OCI-M2 (cell line): ENCODE results near the gene P3H4.

Experiments
- DNase-seq: peaks from one replicate; lab custom pipeline; 2025; ENCODE audit not compliant: unreplicated experiment; lab: John Stamatoyannopoulos, UW

P3H4 gene

DNA sequence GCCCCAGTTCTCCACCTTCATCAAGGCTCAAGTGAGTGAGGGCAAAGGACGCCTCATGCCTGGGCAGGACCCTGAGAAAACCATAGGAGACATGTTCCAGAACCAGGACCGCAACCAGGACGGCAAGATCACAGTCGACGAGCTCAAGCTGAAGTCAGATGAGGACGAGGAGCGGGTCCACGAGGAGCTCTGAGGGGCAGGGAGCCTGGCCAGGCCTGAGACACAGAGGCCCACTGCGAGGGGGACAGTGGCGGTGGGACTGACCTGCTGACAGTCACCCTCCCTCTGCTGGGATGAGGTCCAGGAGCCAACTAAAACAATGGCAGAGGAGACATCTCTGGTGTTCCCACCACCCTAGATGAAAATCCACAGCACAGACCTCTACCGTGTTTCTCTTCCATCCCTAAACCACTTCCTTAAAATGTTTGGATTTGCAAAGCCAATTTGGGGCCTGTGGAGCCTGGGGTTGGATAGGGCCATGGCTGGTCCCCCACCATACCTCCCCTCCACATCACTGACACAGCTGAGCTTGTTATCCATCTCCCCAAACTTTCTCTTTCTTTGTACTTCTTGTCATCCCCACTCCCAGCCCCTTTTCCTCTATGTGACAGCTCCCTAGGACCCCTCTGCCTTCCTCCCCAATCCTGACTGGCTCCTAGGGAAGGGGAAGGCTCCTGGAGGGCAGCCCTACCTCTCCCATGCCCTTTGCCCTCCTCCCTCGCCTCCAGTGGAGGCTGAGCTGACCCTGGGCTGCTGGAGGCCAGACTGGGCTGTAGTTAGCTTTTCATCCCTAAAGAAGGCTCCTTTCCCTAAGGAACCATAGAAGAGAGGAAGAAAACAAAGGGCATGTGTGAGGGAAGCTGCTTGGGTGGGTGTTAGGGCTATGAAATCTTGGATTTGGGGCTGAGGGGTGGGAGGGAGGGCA lies 10.7 kb upstream of the P3H4 start:
- no peak for DNase-seq

DNA sequence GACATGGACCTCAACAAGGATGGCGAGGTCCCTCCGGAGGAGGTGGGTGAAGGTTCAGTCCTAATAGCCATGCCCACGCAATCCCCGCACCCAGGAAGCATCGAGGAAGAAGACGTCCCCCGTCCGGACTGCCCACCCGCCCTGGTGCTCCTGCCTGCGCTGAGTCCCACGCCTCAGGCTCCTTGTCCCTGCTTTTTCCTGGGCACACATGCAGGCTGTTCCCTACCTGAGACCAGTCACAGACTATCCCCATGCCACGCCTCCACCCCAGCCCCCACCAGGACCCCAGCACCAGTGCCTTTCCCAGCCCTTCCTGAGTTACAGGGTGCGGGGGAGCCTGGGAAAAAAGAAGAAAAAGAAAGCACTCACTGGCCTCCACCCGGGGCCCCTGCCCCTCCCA lies 10.0 kb upstream of the P3H4 start:
- no peak for DNase-seq

DNA sequence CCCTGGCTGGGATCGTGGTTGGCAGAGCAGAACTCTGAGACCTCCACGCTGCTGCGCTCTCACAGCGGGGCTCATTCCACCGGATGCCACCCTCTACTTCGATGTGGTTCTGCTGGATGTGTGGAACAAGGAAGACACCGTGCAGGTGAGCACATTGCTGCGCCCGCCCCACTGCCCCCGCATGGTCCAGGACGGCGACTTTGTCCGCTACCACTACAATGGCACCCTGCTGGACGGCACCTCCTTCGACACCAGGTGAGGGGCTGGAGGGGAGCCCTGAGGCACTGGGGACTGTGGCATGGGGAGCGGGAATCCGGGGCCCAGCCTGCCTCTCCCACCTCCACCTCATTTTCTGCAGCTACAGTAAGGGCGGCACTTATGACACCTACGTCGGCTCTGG lies 6.3 kb upstream of the P3H4 start:
- no peak for DNase-seq

DNA sequence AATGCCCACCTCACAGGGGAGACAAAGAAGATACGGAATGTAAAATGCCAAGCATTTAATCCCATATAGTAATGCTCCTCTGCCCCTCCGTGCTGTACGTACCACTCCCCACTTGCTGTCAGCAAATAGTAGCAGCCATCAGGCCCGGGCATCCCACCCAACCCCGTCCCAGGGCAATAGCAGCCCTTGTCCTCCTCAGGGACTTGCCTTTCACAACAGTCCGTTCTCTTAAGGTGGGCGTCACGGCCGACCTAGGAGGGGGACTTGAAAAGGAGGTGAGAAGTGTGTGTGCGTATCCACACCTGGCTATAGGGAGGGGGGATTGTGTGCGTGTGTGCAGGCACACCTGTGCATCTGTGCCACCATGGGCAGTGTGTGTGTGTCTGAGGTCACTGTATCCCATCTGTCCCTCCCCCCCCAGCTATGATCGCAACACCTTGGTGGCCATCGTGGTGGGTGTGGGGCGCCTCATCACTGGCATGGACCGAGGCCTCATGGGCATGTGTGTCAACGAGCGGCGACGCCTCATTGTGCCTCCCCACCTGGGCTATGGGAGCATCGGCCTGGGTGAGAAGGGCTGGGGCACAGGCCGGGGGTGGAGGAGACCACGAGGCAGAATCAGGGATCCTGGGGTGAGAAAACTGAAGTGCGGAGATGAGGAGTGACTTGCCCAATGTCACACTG lies 5.0 kb upstream of the P3H4 start:
- DNase-seq = no peak

DNA sequence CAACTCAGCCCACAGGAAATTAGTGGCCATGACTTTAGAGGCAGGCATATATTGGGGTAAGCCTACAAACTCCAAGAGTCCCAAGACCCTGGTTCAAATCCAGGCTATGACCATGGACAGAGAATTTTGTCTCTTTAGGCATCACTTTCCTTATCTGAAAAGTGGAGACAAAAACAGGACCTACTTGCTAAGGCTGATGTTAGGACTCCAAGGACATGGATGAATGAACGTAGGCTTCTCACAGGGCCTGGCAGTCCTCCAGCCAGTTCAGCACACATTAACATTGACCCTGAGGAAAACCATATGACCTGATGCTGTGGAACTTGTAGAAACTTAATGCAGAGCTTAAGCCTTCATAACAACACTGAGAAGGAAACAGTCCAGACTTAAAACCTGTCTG lies 2.4 kb upstream of the P3H4 start:
- no peak for DNase-seq

- no peak for DNase-seq
These were observed 2.0 kb upstream of the P3H4 start for GRCh38 chr17:41813699-41814124.

DNA sequence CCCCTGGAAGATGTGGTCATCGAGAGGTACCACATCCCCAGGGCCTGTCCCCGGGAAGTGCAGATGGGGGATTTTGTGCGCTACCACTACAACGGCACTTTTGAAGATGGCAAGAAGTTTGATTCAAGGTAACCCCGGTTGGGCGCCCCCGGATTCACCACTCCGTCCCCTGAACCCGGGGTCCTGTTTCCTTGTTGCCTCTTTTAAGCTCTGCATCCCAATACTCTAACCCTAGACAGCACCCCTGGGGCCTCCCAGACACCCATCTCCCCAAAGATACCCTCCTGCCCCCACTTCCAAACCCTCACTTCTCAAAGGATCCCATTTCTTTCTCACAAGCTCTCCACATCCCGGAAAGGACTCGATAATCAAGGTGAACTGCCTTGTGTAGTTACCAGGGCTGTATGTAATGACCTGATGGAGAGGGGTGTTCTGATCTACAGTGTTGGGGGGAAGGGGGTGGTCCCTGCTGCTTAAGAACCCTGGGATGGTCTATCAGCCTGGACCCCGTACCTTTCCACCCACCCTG lies 1.5 kb upstream of the P3H4 start:
- DNase-seq = no peak

GRCh38 chr17:41812381-41813151 lies 817 bp upstream of the P3H4 start, which contains the start of gene FKBP10:
Gene FKBP10 (plus strand): TSS chr17:41813004. CDS start chr17:41813035, 31 bp downstream.
- no peak for DNase-seq

DNA sequence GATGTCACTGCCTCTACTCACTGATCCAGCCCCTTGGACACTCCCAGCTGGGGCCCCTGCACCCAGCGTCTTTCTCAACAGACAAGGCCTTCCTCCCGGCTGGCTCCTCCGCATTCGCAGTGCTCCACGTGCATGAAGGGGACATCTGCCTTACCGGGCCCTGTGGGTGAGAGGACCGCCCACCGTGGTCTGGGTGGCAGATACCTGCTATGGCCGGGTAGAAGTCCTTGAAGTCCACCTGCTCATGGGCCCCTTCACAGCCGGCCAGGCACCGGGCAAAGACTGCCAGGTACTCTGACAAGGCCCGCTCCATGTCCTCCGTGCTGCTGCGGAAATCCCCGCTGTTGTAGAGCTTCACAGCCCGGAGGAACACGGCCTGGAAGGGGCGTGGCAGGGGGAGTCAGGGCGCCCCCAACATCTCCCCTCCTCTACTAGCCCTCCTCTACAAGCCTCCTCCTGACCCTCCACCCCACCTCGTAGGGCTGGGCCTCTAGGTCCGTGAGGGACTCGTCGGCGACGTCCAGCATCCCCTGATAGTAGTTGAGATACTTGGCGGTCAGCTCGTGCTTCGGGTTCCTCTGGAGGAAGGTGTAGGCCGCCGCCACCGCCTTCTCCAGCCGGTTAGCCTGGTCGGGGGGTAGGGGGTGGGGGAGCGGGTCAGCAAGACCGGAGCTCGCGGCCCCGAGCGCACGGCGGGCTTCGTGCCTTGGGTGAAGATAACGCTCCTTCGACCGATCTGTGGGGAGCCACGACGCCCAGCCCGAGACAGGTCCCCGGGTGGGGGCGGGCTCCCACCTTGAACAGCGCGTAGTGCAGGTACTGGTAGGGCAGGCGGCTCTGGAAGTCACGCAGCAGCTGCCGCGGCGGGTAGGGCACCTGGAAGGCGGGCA lies 845 bp downstream of the P3H4 start:
- no peak for DNase-seq

GRCh38 chr17:41806685-41807445 lies 4.9 kb downstream of the P3H4 start:
- DNase-seq = no peak

GRCh38 chr17:41803049-41804020 lies 8.4 kb downstream of the P3H4 start:
- no peak for DNase-seq

- no peak for DNase-seq
These were observed 10.1 kb downstream of the P3H4 start for GRCh38 chr17:41801374-41802271.

- no peak for DNase-seq
These were observed 11.0 kb downstream of the P3H4 start for GRCh38 chr17:41800601-41801373.

- no peak for DNase-seq
These were observed 12.4 kb downstream of the P3H4 start for GRCh38 chr17:41799366-41799765.

DNA sequence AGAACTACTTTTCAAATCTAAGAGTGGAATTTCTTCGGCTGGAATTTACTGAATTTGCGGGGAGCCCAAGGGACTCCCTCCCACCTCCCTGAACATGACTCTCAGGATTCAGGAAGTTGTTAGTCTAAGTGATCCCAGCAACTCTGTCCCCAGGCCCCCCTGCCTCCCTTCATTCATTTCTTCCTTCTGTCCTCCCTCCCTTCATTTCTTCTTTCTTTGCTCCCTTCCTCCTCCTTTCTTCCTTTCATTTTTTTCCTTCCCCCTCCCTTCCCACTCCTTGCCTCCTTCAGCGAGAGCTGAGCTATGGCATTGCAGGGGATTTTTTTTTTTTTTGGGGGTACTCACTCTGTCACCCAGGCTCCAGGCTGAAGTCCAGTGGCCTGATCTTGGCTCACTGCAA lies 14.4 kb downstream of the P3H4 start:
- DNase-seq = no peak

DNA sequence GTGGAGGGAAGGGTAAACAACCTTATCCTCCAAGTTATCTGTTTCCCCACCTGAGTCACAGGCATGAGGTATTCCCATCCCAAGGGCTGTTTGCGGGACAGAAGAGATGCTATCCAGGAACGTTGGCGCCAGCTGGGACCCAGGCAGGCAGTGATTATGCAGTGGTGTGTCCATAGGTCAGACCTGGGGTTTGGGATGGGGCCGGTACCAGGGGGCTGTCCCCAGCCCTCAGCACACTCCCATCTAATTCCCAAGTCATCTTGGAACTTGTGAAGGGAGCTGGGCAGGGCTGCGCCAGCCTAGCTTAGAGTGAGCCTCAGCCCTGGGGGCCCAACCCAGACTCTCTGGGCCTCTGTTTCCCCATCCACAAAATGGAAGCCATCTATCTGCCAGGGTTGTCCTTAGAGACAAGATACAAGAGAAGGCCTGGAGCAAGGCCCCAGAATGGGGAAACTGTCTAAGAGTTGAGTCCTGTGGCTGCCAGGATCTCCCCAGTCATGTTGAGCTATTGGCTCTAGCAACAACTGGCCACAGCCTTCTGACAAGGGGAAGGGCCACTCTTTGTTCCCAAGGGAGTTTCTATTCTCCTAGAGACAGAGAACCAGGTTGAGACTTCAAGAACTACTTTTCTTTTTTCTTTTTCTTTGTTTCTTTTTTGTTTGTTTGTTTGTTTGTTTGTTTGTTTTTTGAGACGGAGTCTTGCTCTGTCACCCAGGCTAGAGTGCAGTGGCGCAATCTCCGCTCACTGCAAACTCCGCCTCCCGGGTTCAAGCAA lies 15.4 kb downstream of the P3H4 start:
- DNase-seq = no peak
